ENCODE measurements around the gene OSBP.

OSBP gene

GRCh38 chr11:59617876-59618275 is 2.3 kb upstream of the OSBP start:
- H3K4me3 ChIP-seq (ENCODE audit: low read length): no peak overlapping the region
- no peak for TF ChIP-seq CTCF (conservative IDR thresholded peaks at IDR 0.05; ENCODE audit: low read length)
- DNase-seq (ENCODE audit: low read depth): no peak

GRCh38 chr11:59616396-59616982 is 915 bp upstream of the OSBP start:
- no peak for DNase-seq (ENCODE audit: low read depth)
- H3K4me3 ChIP-seq (ENCODE audit: low read length): peak overlapping the region; percentile 64
- no peak for TF ChIP-seq CTCF (conservative IDR thresholded peaks at IDR 0.05; ENCODE audit: low read length)

- no peak for DNase-seq (ENCODE audit: low read depth)
- TF ChIP-seq CTCF (conservative IDR thresholded peaks at IDR 0.05; ENCODE audit: low read length): no peak
- H3K4me3 ChIP-seq (ENCODE audit: low read length): peak overlapping the region; percentile 93
Measured at GRCh38 chr11:59615120-59615636, 396 bp downstream of the OSBP start.

GRCh38 chr11:59614277-59615119 is 1.1 kb downstream of the OSBP start:
- TF ChIP-seq CTCF (conservative IDR thresholded peaks at IDR 0.05; ENCODE audit: low read length): no peak
- H3K4me3 ChIP-seq (ENCODE audit: low read length): peak overlapping the region; percentile 93
- DNase-seq (ENCODE audit: low read depth): peak; percentile 3

GRCh38 chr11:59611570-59612565 is 3.7 kb downstream of the OSBP start:
- no peak overlapping the region for H3K4me3 ChIP-seq (ENCODE audit: low read length)
- no peak for TF ChIP-seq CTCF (conservative IDR thresholded peaks at IDR 0.05; ENCODE audit: low read length)
- DNase-seq (ENCODE audit: low read depth): peak; percentile 49

- DNase-seq (ENCODE audit: low read depth): no peak
- no peak for TF ChIP-seq CTCF (conservative IDR thresholded peaks at IDR 0.05; ENCODE audit: low read length)
- H3K4me3 ChIP-seq (ENCODE audit: low read length): no peak overlapping the region
Measured at GRCh38 chr11:59610289-59610688, 5.3 kb downstream of the OSBP start.

All from AG10803 (cell line).